HG02571 (cell line): Measurements from ENCODE around the gene ACOXL.
"Not testable (repeated sequence)": the region's sequence is repeated elsewhere in the genome, so short reads cannot be mapped to it uniquely, and the experiment has no call there.

Source experiments
- ATAC-seq: cut with Tn5 transposase; IDR thresholded peaks from one replicate; pipeline ENCODE4 v1.9.1; 2021; ENCODE audit warnings: mild to moderate bottlenecking, moderate library complexity; ENCODE audit not compliant: unreplicated experiment

ACOXL gene

GRCh38 chr2:111031546-111032478, 299.4 kb downstream of the ACOXL start:
- ATAC-seq, result no peak

- no peak for ATAC-seq
These were observed 300.5 kb downstream of the ACOXL start for GRCh38 chr2:111032721-111033429.

- ATAC-seq, result no peak
These were observed 301.8 kb downstream of the ACOXL start for GRCh38 chr2:111034146-111034545.

- ATAC-seq, result no peak
These were observed 302.2 kb downstream of the ACOXL start for GRCh38 chr2:111034606-111035005.

GRCh38 chr2:111035830-111036441, 303.6 kb downstream of the ACOXL start:
- no peak for ATAC-seq

- ATAC-seq, result no peak
These were observed 304.8 kb downstream of the ACOXL start for GRCh38 chr2:111037128-111037527.

GRCh38 chr2:111039628-111040383, 307.4 kb downstream of the ACOXL start:
- no peak for ATAC-seq

- ATAC-seq, result no peak
These were observed 309.2 kb downstream of the ACOXL start for GRCh38 chr2:111041398-111042202.

GRCh38 chr2:111042261-111042660, 309.9 kb downstream of the ACOXL start:
- no peak for ATAC-seq

- peak; percentile 75 for ATAC-seq
These were observed 310.7 kb downstream of the ACOXL start for GRCh38 chr2:111042772-111043771.

GRCh38 chr2:111044066-111044465, 311.7 kb downstream of the ACOXL start:
- no peak for ATAC-seq

- ATAC-seq, result not testable (repeated sequence)
These were observed 312.9 kb downstream of the ACOXL start for GRCh38 chr2:111045236-111045635.

GRCh38 chr2:111045771-111046444, 313.5 kb downstream of the ACOXL start:
- no peak for ATAC-seq

- no peak for ATAC-seq
These were observed 314.3 kb downstream of the ACOXL start for GRCh38 chr2:111046670-111047069.

- no peak for ATAC-seq
These were observed 316.7 kb downstream of the ACOXL start for GRCh38 chr2:111048856-111049768.

- peak; percentile 41 for ATAC-seq
These were observed 317.6 kb downstream of the ACOXL start for GRCh38 chr2:111049792-111050640.
